HepG2 (cell line): ENCODE measurements around the gene FYTTD1. TPM values are rescaled to one million over a fixed set of nuclear protein-coding genes. Genes with fewer than 3 reads are reported as not detected.

ENCODE experiments used
- ATAC-seq: fragments of 200-7000 bp; cut with Tn5 transposase; 3 replicates; pipeline ENCODE4 v1.9.1; 2020; ENCODE audit warnings: mild to moderate bottlenecking, moderate library complexity
- BruUV-seq: library from RNA; stranded (reverse); fragments of 400-500 nt; replicated peaks from 2 replicates; lab custom pipeline; 2021; lab: Mats Ljungman, UMichigan
- CTCF ChIA-PET: fragments of 300-600 bp; formaldehyde crosslinking; extraction: SDS; loops from one replicate; lab custom pipeline; 2021; ENCODE audit warnings: low total read pairs, inconsistent platforms, low intra/inter-chr PET ratio; lab: Yijun Ruan, JAX
- POLR2A ChIA-PET: fragments of 350-600 bp; sonication (Branson Sonifier 250); formaldehyde crosslinking; loops from one replicate; lab custom pipeline; 2020; ENCODE audit warnings: antibody characterized with exemption, inconsistent platforms; lab: Yijun Ruan, JAX
- DNase-seq: peaks from one replicate; pipeline ENCODE4 v3.0.0-alpha.2; 2015; ENCODE audit warnings: low spot score
- FAIRE-seq: peaks from 3 replicates; lab custom pipeline; 2011; peaks lifted over from hg19 to GRCh38; lab: Jason Lieb, UNC
- H2AFZ ChIP-seq: one replicate; pipeline ENCODE4 v1.6.1; 2011; ENCODE audit warnings: low read length, inconsistent platforms
- H3K27ac ChIP-seq: fragments of 300-600 bp; 3 replicates; pipeline ENCODE4 v1.8.0; 2011; ENCODE audit warnings: mixed run types, mild to moderate bottlenecking, mixed read lengths, low read length, inconsistent platforms; ENCODE audit not compliant: insufficient read depth; ENCODE audit errors: extremely low read length
- H3K27me3 ChIP-seq, 2 experiments: fragments of 200-600 bp in 1 of 2; 2 replicates in 1 of 2; 3 replicates in 1 of 2; pipeline versions ENCODE4 v1.6.0 to v1.8.0; 2011; ENCODE audit warnings: low read length in 2 of 2, mild to moderate bottlenecking in 2 of 2, moderate library complexity in 2 of 2, inconsistent platforms in 1 of 2; ENCODE audit not compliant: insufficient read depth in 2 of 2, control insufficient read depth in 1 of 2
- H3K36me3 ChIP-seq, 2 experiments: fragments of 200-600 bp in 1 of 2; replicated peaks in 1 of 2; 2 replicates in 1 of 2; 3 replicates in 1 of 2; pipeline versions ENCODE4 v1.5.1 to v1.8.0; 2011; ENCODE audit warnings: low read length in 2 of 2, inconsistent platforms in 1 of 2; ENCODE audit not compliant: insufficient read depth in 2 of 2, control insufficient read depth in 1 of 2
- H3K4me1 ChIP-seq: 2 replicates; pipeline ENCODE4 v1.5.1; 2012; ENCODE audit warnings: low read length, inconsistent platforms; ENCODE audit not compliant: insufficient read depth
- H3K4me2 ChIP-seq: 2 replicates; pipeline ENCODE4 v1.6.0; 2011; ENCODE audit warnings: low read depth, low read length, inconsistent platforms
- H3K4me3 ChIP-seq, 3 experiments: fragments of 200-600 bp in 1 of 3; sonication (generic), shearing (Covaris generic) in 1 of 3; replicated peaks in 1 of 3; 2 replicates each; pipeline ENCODE4 v1.5.1; 2011 to 2016; ENCODE audit warnings: low read length in 3 of 3, inconsistent platforms in 2 of 3, low read depth in 2 of 3, mild to moderate bottlenecking in 2 of 3, control low read depth in 1 of 3, mixed read lengths in 1 of 3; ENCODE audit not compliant: insufficient read depth in 1 of 3
- H3K79me2 ChIP-seq: one replicate; pipeline ENCODE4 v1.6.1; 2011; ENCODE audit warnings: low read length, inconsistent platforms; ENCODE audit not compliant: insufficient read depth
- H3K9ac ChIP-seq: 2 replicates; pipeline ENCODE4 v1.6.0; 2011; ENCODE audit warnings: mild to moderate bottlenecking, low read depth, low read length, inconsistent platforms; ENCODE audit not compliant: insufficient read depth
- H3K9me3 ChIP-seq: 2 replicates; pipeline ENCODE4 v1.5.1; 2012; ENCODE audit warnings: mild to moderate bottlenecking, low read length
- H4K20me1 ChIP-seq: 2 replicates; pipeline ENCODE4 v1.6.0; 2011; ENCODE audit warnings: inconsistent platforms, mild to moderate bottlenecking, low read length, moderate library complexity; ENCODE audit not compliant: insufficient read depth
- CCDC6 ChIP-seq: sonication (generic); formaldehyde crosslinking; IDR thresholded peaks from 2 replicates; pipeline ENCODE4 v1.8.1; 2022; ENCODE audit warnings: mild to moderate bottlenecking, missing genetic modification reagents, moderate library complexity
- SAP130 ChIP-seq: IDR thresholded peaks from 2 replicates; pipeline ENCODE4 v1.6.1; 2016; ENCODE audit warnings: low read depth
- SIN3B ChIP-seq: fragments of 150-350 bp; IDR thresholded peaks from 2 replicates; pipeline ENCODE4 v1.6.1; 2014; ENCODE audit warnings: low read length
- WGBS: methylation state at CpG from one replicate; pipeline ENCODE4 v1.1.6; 2017; ENCODE audit warnings: low lambda C conversion rate; 5-methylcytosine and 5-hydroxymethylcytosine counted together
- in situ Hi-C: cut with HindIII; loops from 2 replicates; pipeline ENCODE4 v1.10.0; 2017; ENCODE audit warnings: low pct_unique_long_range_greater_than_20kb; ENCODE audit not compliant: extremely low pct_ligation_motif_present
- intact Hi-C: fragments of 100-400 bp; cut with micrococcal nuclease; formaldehyde crosslinking; loops from one replicate; pipeline ENCODE4 v1.10.0; 2022; ENCODE audit not compliant: unreplicated experiment
- polyA plus RNA-seq, 8 experiments: library from polyadenylated mRNA; depleted of rRNA in 3 of 8; stranded (reverse) in 7 of 8; unstranded in 1 of 8; fragments of >200 nt; fragmentation: Illumina TruSeq in 4 of 8; extraction: Trizol in 4 of 8; gene quantifications; 2 replicates each; pipeline versions ENCODE4 v1.2.1 to v1.2.3, GENCODE V29; 2011 to 2016; ENCODE audit warnings: low read depth in 4 of 8, missing spikeins in 1 of 8, mixed read lengths in 1 of 8; ENCODE audit not compliant: insufficient read depth in 1 of 8
- total RNA-seq, 5 experiments: library from RNA; depleted of rRNA; stranded (reverse); fragments of >200 nt; fragmentation: Illumina TruSeq; extraction: Trizol; gene quantifications; 2 replicates each; pipeline ENCODE4 v1.2.3, GENCODE V29; 2016; ENCODE audit warnings: low read depth in 1 of 5
- TF ChIP-seq, protein P1 (sequence below): conservative IDR thresholded peaks from 2 replicates; pipeline ENCODE4 v1.6.1; 2018; ENCODE audit warnings: missing genetic modification reagents
- TF ChIP-seq, protein P2 (sequence below): sonication (generic); formaldehyde crosslinking; IDR thresholded peaks from 2 replicates; pipeline ENCODE4 v1.4.0; 2020; ENCODE audit warnings: mild to moderate bottlenecking, missing genetic modification reagents

The FYTTD1 gene
- total and polyA plus RNA-seq, 2 of the 13 experiments (the other 11 are each of a cell fraction or from before 2014, with no cell fraction given), result 6.5 to 28.8 TPM

DNA sequence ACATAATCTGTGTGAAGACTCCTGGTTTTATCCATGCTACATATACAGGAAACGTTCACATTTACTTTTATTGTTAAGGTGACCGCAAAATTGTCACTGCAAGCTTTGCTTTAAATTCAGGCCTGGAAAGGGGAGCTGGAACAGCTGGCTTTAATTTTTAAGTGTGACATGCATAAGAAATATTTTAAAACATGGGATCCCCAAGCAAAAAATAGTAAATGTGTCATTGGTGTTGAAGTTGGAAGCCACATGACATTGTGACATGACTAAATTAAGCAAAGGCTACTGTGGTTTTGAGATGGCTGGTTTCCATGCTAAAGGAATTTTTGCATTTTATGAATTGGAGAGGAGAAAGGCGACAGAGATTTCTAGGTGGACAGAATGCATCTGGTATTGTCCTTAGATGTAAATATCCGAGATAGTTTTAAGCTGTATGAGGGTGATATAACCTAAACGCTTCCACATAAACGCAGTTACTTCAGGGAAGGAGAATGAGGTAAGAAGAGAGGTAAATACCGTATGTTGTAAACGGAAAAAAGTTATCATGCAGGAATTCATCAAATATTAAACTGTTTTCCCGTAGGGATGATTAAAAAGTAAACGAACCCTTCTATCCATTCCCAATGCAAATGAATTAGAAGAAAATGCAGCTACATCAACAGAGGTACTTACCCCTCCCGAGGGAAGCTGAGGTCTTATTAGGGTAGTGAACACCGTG, 927 bp upstream of the FYTTD1 start:
- intact Hi-C loops (loop anchor here (2.0 kb wide), 1 partner anchor 54 kb away; no protein-coding TSS in a partner anchor), in situ Hi-C loops (no loop called here)
- DNase-seq (no peak), FAIRE-seq (no peak), ATAC-seq (no peak)
- Histone ChIP-seq H4K20me1 (peaks cover 7% of the 10 kb centered on the region; the same call in 1 of the 2 replicates), H3K27ac (no peak overlapping the region), H3K79me2 (peaks cover 17% of the 10 kb centered on the region), H3K36me3 (no peaks in the 10 kb centered on the region), H2AFZ (peak overlapping the region; percentile 56), H3K9ac (peak overlapping the region; percentile 20; the same call in 1 of the 2 replicates), H3K4me3 (peak overlapping the region; percentile 75 to 86 (median 77)), H3K9me3 (no peaks in the 10 kb centered on the region), H3K4me1 (peaks cover 37% of the 10 kb centered on the region), H3K4me2 (peak overlapping the region; percentile 85), H3K27me3 (peaks cover 0 to 5% of the 10 kb centered on the region in 2 experiments; a peak in 1 of 5 replicates)
- TF ChIP-seq SAP130 (0 out of 2 replicates have a peak, but pooled peaks have one; percentile 3), CCDC6 (peak; percentile 10; the same call in 1 of the 2 replicates), SIN3B (no peak)
- TF ChIP-seq, protein P1, sequence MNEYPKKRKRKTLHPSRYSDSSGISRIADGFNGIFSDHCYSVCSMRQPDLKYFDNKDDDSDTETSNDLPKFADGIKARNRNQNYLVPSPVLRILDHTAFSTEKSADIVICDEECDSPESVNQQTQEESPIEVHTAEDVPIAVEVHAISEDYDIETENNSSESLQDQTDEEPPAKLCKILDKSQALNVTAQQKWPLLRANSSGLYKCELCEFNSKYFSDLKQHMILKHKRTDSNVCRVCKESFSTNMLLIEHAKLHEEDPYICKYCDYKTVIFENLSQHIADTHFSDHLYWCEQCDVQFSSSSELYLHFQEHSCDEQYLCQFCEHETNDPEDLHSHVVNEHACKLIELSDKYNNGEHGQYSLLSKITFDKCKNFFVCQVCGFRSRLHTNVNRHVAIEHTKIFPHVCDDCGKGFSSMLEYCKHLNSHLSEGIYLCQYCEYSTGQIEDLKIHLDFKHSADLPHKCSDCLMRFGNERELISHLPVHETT, result no peak
- TF ChIP-seq, protein P2, sequence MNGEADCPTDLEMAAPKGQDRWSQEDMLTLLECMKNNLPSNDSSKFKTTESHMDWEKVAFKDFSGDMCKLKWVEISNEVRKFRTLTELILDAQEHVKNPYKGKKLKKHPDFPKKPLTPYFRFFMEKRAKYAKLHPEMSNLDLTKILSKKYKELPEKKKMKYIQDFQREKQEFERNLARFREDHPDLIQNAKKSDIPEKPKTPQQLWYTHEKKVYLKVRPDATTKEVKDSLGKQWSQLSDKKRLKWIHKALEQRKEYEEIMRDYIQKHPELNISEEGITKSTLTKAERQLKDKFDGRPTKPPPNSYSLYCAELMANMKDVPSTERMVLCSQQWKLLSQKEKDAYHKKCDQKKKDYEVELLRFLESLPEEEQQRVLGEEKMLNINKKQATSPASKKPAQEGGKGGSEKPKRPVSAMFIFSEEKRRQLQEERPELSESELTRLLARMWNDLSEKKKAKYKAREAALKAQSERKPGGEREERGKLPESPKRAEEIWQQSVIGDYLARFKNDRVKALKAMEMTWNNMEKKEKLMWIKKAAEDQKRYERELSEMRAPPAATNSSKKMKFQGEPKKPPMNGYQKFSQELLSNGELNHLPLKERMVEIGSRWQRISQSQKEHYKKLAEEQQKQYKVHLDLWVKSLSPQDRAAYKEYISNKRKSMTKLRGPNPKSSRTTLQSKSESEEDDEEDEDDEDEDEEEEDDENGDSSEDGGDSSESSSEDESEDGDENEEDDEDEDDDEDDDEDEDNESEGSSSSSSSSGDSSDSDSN (CRISPR knock-in tag), result no peak
- POLR2A ChIA-PET, result no interaction called here
- 11% methylated on average over 12 of the region's 12 CpGs for WGBS
- no TSS peak for BruUV-seq
- CTCF ChIA-PET, result no interaction called here
